HUES64 (cell line): ENCODE data around the gene CELSR2.

ENCODE experiments used
- H3K27ac ChIP-seq: 2 replicates; pipeline ENCODE4 v1.7.0; 2013; ENCODE audit warnings: low read depth, low read length, inconsistent platforms
- H3K27me3 ChIP-seq: 2 replicates; pipeline ENCODE4 v1.6.1; 2013; ENCODE audit warnings: mild to moderate bottlenecking, low read length; ENCODE audit not compliant: insufficient read depth
- H3K36me3 ChIP-seq: 2 replicates; pipeline ENCODE4 v1.6.1; 2013; ENCODE audit warnings: mild to moderate bottlenecking, low read length; ENCODE audit not compliant: insufficient read depth
- H3K4me1 ChIP-seq: 2 replicates; pipeline ENCODE4 v1.6.1; 2013; ENCODE audit warnings: mild to moderate bottlenecking, low read length, moderate library complexity; ENCODE audit not compliant: insufficient read depth
- H3K4me3 ChIP-seq: 2 replicates; pipeline ENCODE4 v1.5.1; 2013; ENCODE audit warnings: mild to moderate bottlenecking, low read length, moderate library complexity
- H3K9ac ChIP-seq: 2 replicates; pipeline ENCODE4 v1.6.1; 2013; ENCODE audit warnings: mild to moderate bottlenecking, low read depth, low read length
- H3K9me3 ChIP-seq: 2 replicates; pipeline ENCODE4 v1.6.1; 2013; ENCODE audit warnings: low read depth, low read length; ENCODE audit not compliant: insufficient read depth
- WGBS: fragments of 150-250, 120-280 bp; methylation state at CpG from one replicate; pipeline ENCODE4 v1.1.7; 2013; ENCODE audit warnings: missing lambda C conversion rate; 5-methylcytosine and 5-hydroxymethylcytosine counted together

Gene CELSR2

GRCh38 chr1:109274533-109275476 lies 25.5 kb downstream of the CELSR2 start:
- Histone ChIP-seq H3K36me3 (peaks cover 22% of the 10 kb centered on the region), H3K4me1 (peaks cover 26% of the 10 kb centered on the region), H3K4me3 (no peak overlapping the region), H3K27ac (peak overlapping the region; percentile 63), H3K27me3 (no peaks in the 10 kb centered on the region), H3K9me3 (no peaks in the 10 kb centered on the region), H3K9ac (peak overlapping the region; percentile 44)
- WGBS, result 29% methylated on average over 23 of the region's 24 CpGs

DNA sequence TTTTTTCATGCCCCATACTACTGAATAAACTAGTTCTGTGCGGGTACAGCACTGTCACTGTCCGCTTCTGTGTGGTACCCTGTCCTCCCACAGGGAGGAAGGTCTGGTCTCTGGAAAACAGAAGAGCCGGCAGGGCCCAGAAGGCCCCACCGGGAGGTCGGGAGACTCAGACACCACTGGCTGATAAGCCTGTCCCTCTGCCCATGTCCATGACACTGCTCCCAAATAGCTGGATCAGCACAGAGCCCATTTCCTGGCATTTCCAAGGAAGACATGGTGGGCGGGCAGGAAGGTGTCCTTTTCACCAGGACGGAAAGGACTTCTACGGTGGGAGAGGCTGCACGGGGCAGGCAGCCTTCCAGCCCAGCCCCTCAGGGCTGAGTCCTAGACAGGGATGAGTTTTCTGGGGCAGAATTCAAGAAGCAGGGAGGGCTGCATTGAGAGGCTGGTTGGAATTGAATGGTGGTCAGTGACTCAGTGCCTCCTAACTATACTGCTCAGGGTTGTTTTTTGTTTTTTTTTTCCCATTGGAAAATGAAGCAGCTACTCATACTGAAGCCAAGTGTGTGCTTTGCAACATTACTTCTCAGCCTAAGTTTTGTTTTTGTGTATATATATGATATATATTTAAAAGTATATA lies 26.5 kb downstream of the CELSR2 start:
- Histone ChIP-seq H3K4me3 (no peak overlapping the region), H3K9ac (no peak overlapping the region), H3K4me1 (peaks cover 26% of the 10 kb centered on the region), H3K27ac (0 out of 2 replicates have a peak overlapping the region, but pooled peaks have one; percentile 25), H3K27me3 (no peaks in the 10 kb centered on the region), H3K36me3 (peaks cover 28% of the 10 kb centered on the region), H3K9me3 (no peaks in the 10 kb centered on the region)
- 58% methylated on average over 9 of the region's 9 CpGs for WGBS

DNA sequence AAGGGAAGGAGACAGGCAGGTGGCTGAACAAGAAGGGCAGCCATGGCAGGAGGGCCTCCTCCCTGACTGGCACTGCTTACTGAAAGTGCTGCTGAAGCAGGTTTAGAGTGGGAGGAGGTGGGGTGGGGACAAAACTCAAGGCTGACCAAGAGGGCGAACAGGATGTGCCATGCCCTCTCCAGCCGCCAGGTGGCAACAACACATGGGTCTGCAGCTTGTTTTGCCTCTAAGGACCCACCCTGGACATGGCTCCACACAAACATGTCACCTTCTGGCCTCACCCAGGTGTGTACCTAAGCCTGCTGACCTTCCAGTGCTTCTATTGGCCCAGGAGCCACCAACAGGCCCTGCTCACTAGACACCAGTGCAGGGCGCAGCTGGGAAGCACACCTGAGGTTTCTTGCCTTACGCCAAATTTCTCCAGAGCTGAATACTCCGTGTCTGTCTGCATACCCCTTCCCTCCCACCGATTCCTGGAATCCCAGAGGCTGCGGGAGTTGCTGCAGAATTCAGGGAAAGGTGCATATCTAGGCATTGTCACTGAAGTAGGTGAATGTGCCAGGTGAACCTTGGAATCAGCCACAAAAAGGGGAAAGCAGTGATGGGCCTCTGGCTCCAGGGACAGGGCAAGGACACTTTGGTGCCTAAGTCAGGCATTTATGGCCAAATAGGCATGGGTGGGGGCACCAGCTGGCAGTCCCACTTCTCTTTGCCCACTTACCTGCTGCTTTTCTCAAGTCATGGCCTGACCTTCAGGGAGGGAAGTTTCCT lies 28.3 kb downstream of the CELSR2 start:
- H3K36me3 ChIP-seq, result peaks cover 33% of the 10 kb centered on the region
- no peaks in the 10 kb centered on the region for H3K9me3 ChIP-seq
- WGBS, result 64% methylated on average over 7 of the region's 7 CpGs
- H3K4me3 ChIP-seq, result no peak overlapping the region
- H3K4me1 ChIP-seq, result peaks cover 26% of the 10 kb centered on the region
- no peaks in the 10 kb centered on the region for H3K27me3 ChIP-seq
- no peak overlapping the region for H3K27ac ChIP-seq
- H3K9ac ChIP-seq, result no peak overlapping the region

DNA sequence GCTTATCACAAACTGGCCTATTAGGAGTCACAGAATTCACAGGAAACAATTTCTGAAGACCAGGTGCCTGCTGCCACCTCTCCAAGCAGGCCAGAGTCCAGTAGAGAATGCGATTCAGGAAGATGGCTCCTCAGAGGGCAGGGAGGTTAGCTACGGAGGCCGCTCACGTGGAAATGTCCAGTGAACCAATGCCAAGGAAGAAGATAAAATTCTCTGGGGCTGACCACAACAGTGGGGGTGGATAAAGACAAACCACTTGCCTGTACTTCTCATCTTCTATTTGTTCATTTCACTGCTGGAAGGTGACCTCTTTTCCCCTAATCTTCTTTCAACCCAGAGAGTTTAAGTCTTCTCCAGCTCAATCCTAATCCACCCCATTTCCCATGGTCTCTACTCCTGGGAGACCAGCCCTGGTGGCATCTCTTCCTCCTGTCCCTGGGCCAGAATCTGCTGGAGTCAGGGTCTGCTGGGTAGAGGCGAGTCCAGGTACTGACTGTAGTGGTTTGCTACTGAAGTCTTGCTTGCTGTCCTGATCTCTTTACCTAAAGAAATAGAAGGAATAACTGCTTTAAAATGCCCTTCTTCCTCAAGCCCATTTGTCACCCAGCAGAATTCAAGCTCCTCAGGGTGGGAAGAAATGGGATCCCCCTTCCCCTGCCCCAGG lies 30.4 kb downstream of the CELSR2 start:
- Histone ChIP-seq H3K4me3 (no peak overlapping the region), H3K27ac (no peak overlapping the region), H3K4me1 (peaks cover 25% of the 10 kb centered on the region), H3K36me3 (peaks cover 33% of the 10 kb centered on the region), H3K9me3 (no peaks in the 10 kb centered on the region), H3K9ac (no peak overlapping the region), H3K27me3 (no peaks in the 10 kb centered on the region)
- WGBS, result 96% methylated on average over 5 of the region's 5 CpGs

GRCh38 chr1:109280862-109281261 lies 31.5 kb downstream of the CELSR2 start:
- peaks cover 14% of the 10 kb centered on the region; the same call in 1 of the 2 replicates for H3K4me1 ChIP-seq
- 94% methylated on average over 12 of the region's 12 CpGs for WGBS
- H3K27ac ChIP-seq, result no peak overlapping the region
- peaks cover 33% of the 10 kb centered on the region for H3K36me3 ChIP-seq
- H3K4me3 ChIP-seq, result no peak overlapping the region
- H3K9me3 ChIP-seq, result no peaks in the 10 kb centered on the region
- no peaks in the 10 kb centered on the region for H3K27me3 ChIP-seq
- no peak overlapping the region for H3K9ac ChIP-seq

GRCh38 chr1:109281680-109282496 lies 32.5 kb downstream of the CELSR2 start:
- Histone ChIP-seq H3K27ac (no peak overlapping the region), H3K4me1 (peaks cover 12% of the 10 kb centered on the region; the same call in 1 of the 2 replicates), H3K36me3 (peaks cover 33% of the 10 kb centered on the region), H3K9me3 (no peaks in the 10 kb centered on the region), H3K9ac (peak overlapping the region; percentile 87), H3K27me3 (no peaks in the 10 kb centered on the region), H3K4me3 (peak overlapping the region; percentile 93)
- WGBS, result 76% methylated on average over 27 of the region's 28 CpGs

DNA sequence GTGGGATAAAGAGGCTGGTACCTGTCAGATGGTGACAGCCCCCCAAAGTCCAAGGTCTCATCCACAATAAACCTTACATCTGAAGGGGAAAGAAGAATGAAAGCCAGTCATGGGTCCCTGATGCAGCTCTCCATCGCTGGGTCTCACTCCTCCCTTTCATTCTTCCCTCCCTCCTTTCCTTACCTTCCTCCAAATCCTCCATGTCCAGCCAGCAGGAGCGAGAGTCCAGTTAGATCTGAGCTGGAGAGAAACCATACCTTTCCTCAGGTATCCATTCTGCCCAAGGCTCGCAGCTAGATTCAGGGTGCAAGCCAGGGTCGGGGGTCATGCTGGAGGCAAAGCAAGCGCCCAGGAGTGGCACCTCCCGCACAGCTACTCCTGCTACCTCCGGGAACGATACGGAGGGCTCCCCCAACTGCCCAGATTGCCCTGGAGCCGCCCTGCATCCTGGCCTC lies 33.2 kb downstream of the CELSR2 start:
- WGBS, result 5% methylated on average over 10 of the region's 10 CpGs
- H3K36me3 ChIP-seq, result peaks cover 33% of the 10 kb centered on the region

DNA sequence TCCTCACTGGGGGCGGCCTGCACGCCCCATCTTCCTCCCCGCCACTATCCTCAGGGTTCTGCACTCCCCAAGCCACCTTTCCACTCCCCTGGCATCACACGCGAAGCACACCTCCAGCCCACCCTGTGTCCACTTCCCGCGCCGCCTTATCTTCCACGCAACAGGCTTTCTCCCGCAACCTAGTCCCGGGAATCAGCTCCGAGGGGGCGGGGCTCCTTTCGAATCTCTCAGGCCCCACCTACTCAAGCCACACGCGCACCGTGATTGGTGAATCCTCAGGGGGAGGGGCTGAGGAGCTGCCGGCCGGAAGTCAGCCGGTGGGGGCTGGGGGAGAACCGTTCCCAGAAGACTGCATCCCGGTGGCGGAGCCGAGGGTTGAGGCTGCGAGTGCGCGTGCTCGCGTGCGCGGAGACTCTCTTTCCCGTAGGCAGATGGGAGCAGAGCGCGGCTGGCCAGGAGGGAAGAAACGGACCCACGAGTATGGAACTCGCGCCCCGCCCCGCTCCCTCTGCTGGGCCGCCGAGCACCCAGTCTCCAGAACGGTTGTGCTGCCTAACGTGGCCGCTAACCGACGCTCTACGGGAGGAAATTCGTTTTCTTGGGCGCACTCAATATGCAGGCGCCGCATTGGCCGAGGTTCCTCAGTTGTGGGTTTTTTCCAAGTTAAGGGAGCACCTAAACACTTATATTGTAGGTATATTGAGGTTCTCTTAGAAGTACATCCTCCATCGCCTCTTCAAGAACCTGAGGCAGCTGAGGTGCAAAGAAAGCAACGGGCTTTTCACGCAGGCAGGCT lies 33.8 kb downstream of the CELSR2 start, which contains the start of gene PSRC1:
PSRC1 (minus strand) TSS at position 194 of the 796 bp plus-strand sequence.
- H3K27me3 ChIP-seq, result no peaks in the 10 kb centered on the region
- 3% methylated on average over 56 of the region's 56 CpGs for WGBS
- peaks cover 8% of the 10 kb centered on the region; the same call in 1 of the 2 replicates for H3K4me1 ChIP-seq
- peaks cover 29% of the 10 kb centered on the region for H3K36me3 ChIP-seq
- no peaks in the 10 kb centered on the region for H3K9me3 ChIP-seq
- H3K9ac ChIP-seq, result peak within 1 kb of the TSS; percentile 87
- H3K27ac ChIP-seq, result peak within 1 kb of the TSS; percentile 95
- H3K4me3 ChIP-seq, result peak within 1 kb of the TSS; percentile 93

More for the DNA sequence above, 33.2 kb downstream of the CELSR2 start:
- peak overlapping the region; percentile 87 for H3K9ac ChIP-seq
- peak overlapping the region; percentile 93 for H3K4me3 ChIP-seq
- no peak overlapping the region for H3K27ac ChIP-seq
- no peaks in the 10 kb centered on the region for H3K27me3 ChIP-seq
- H3K9me3 ChIP-seq, result no peaks in the 10 kb centered on the region
- H3K4me1 ChIP-seq, result peaks cover 8% of the 10 kb centered on the region; the same call in 1 of the 2 replicates

DNA sequence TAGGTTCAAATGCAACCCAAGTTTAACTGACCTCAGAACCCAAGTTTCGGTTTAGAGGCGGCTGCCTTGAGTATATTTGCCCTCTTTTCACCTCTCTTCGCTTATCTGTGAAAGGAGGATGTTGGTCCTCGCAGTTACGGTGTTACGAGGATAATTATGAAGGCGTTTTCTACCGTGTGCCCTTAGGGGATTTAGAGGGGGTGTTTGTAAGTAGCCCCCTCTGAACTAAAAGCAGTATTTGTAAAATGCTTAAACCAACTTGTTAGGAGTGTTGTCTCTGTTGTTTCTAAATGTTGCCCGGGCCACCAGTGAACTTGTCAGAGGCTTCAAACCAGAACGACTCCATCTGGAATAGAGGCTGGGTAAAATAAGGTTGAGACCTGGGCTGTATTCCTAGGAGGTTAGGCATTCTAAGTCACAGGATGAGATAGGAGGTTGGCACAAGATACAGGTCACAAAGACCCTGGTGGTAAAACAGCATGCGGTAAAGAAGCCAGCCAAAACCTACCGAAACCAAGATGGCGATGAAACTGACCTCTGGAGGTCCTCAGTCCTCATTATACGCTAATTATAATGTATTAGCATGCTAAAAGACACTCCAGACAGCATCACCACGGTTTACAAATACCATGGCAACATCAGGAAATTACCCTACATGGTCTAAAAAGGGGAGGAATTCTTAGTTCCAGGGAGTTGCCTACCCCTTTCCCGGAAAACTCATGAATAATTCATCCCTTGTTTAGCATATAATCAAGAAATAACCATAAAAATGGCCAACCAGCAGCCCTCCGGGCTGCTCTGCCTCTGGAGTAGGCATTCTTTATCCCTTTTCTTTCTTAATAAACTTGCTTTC lies 34.6 kb downstream of the CELSR2 start:
- peak overlapping the region; percentile 87 for H3K9ac ChIP-seq
- 79% methylated on average over 17 of the region's 17 CpGs for WGBS
- H3K9me3 ChIP-seq, result no peaks in the 10 kb centered on the region

More for the DNA sequence above, 34.6 kb downstream of the CELSR2 start:
- peak overlapping the region; percentile 93 for H3K4me3 ChIP-seq
- H3K27me3 ChIP-seq, result no peaks in the 10 kb centered on the region
- peaks cover 8% of the 10 kb centered on the region; the same call in 1 of the 2 replicates for H3K4me1 ChIP-seq
- peaks cover 23% of the 10 kb centered on the region for H3K36me3 ChIP-seq
- H3K27ac ChIP-seq, result peak overlapping the region; percentile 95
